ENCODE results near the gene RMND5B. TPM values are rescaled to one million over a fixed set of nuclear protein-coding genes. Genes with fewer than 3 reads are reported as not detected.

RMND5B gene
- total RNA-seq, 1 donor from 2014 or later, result 39.5 TPM

GRCh38 chr5:178136990-178137389, 6.2 kb downstream of the RMND5B start:
- no peak for DNase-seq (ENCODE audit: extremely low spot score, unreplicated experiment)
- peaks cover 2% of the 10 kb centered on the region for H3K4me1 Mint-ChIP-seq (ENCODE audit: unreplicated experiment)
- peaks cover 19% of the 10 kb centered on the region for H3K36me3 Mint-ChIP-seq (ENCODE audit: unreplicated experiment)
- H3K4me3 Mint-ChIP-seq (ENCODE audit: unreplicated experiment), result no peak overlapping the region
- H3K9me3 Mint-ChIP-seq (ENCODE audit: unreplicated experiment), result no peaks in the 10 kb centered on the region
- H3K27me3 Mint-ChIP-seq (ENCODE audit: unreplicated experiment), result no peaks in the 10 kb centered on the region
- no peak overlapping the region for H3K27ac Mint-ChIP-seq (ENCODE audit: unreplicated experiment)
- TF ChIP-seq CTCF (IDR thresholded peaks at IDR 0.05), result no peak

- H3K4me1 Mint-ChIP-seq (ENCODE audit: unreplicated experiment), result no peaks in the 10 kb centered on the region
- no peaks in the 10 kb centered on the region for H3K9me3 Mint-ChIP-seq (ENCODE audit: unreplicated experiment)
- H3K27me3 Mint-ChIP-seq (ENCODE audit: unreplicated experiment), result no peaks in the 10 kb centered on the region
- H3K27ac Mint-ChIP-seq (ENCODE audit: unreplicated experiment), result no peak overlapping the region
- DNase-seq (ENCODE audit: extremely low spot score, unreplicated experiment), result no peak
- peaks cover 22% of the 10 kb centered on the region for H3K36me3 Mint-ChIP-seq (ENCODE audit: unreplicated experiment)
- TF ChIP-seq CTCF (IDR thresholded peaks at IDR 0.05), result no peak
- no peak overlapping the region for H3K4me3 Mint-ChIP-seq (ENCODE audit: unreplicated experiment)
Observed at GRCh38 chr5:178137991-178138390, 7.2 kb downstream of the RMND5B start.

GRCh38 chr5:178141550-178141949, 10.7 kb downstream of the RMND5B start:
- no peak for DNase-seq (ENCODE audit: extremely low spot score, unreplicated experiment)
- Mint-ChIP-seq H3K27me3 (ENCODE audit: unreplicated experiment) (no peaks in the 10 kb centered on the region), H3K36me3 (ENCODE audit: unreplicated experiment) (peaks cover 32% of the 10 kb centered on the region), H3K4me3 (ENCODE audit: unreplicated experiment) (no peak overlapping the region), H3K27ac (ENCODE audit: unreplicated experiment) (no peak overlapping the region), H3K4me1 (ENCODE audit: unreplicated experiment) (no peaks in the 10 kb centered on the region), H3K9me3 (ENCODE audit: unreplicated experiment) (no peaks in the 10 kb centered on the region)
- TF ChIP-seq CTCF (IDR thresholded peaks at IDR 0.05), result no peak

- peaks cover 37% of the 10 kb centered on the region for H3K36me3 Mint-ChIP-seq (ENCODE audit: unreplicated experiment)
- H3K4me1 Mint-ChIP-seq (ENCODE audit: unreplicated experiment), result no peaks in the 10 kb centered on the region
- no peaks in the 10 kb centered on the region for H3K9me3 Mint-ChIP-seq (ENCODE audit: unreplicated experiment)
- TF ChIP-seq CTCF (IDR thresholded peaks at IDR 0.05), result no peak
- H3K4me3 Mint-ChIP-seq (ENCODE audit: unreplicated experiment), result no peak overlapping the region
- no peak for DNase-seq (ENCODE audit: extremely low spot score, unreplicated experiment)
- no peaks in the 10 kb centered on the region for H3K27me3 Mint-ChIP-seq (ENCODE audit: unreplicated experiment)
- no peak overlapping the region for H3K27ac Mint-ChIP-seq (ENCODE audit: unreplicated experiment)
Observed at GRCh38 chr5:178142642-178143041, 11.8 kb downstream of the RMND5B start.

- Mint-ChIP-seq H3K27ac (ENCODE audit: unreplicated experiment) (no peak overlapping the region), H3K9me3 (ENCODE audit: unreplicated experiment) (no peaks in the 10 kb centered on the region), H3K4me1 (ENCODE audit: unreplicated experiment) (no peaks in the 10 kb centered on the region), H3K4me3 (ENCODE audit: unreplicated experiment) (no peak overlapping the region), H3K36me3 (ENCODE audit: unreplicated experiment) (peaks cover 39% of the 10 kb centered on the region), H3K27me3 (ENCODE audit: unreplicated experiment) (no peaks in the 10 kb centered on the region)
- no peak for DNase-seq (ENCODE audit: extremely low spot score, unreplicated experiment)
- TF ChIP-seq CTCF (IDR thresholded peaks at IDR 0.05), result no peak
Observed at GRCh38 chr5:178143246-178143645, 12.4 kb downstream of the RMND5B start.
